ENCODE data around the gene FYB1.
"Not testable (repeated sequence)": the region's sequence is repeated elsewhere in the genome, so short reads cannot be mapped to it uniquely, and the experiment has no call there.

The FYB1 gene

GRCh38 chr5:39186722-39187539 is 32.4 kb downstream of the FYB1 start:
- no peak for DNase-seq (ENCODE audit: low read depth)

DNA sequence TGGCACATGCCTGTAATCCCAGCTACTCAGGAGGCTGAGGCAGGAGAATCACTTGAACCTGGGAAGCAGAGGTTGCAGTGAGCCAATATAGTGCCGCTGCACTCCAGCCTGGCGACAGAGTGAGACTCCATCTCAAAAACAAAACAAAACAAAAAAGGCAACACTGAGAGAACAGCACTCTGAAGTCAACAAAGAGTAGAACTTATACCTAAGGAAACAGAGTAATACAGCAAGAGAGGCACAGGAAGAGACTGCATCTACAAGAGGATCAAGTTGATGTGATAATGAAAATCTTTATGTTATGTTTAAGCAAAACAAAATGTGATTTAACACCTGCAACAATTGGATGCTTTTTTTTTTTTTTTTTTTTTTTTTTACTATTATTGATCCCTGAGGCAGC is 33.1 kb downstream of the FYB1 start:
- no peak for DNase-seq (ENCODE audit: low read depth)

- DNase-seq (ENCODE audit: low read depth), result no peak
Observed at GRCh38 chr5:39185761-39186160, 33.6 kb downstream of the FYB1 start.

DNA sequence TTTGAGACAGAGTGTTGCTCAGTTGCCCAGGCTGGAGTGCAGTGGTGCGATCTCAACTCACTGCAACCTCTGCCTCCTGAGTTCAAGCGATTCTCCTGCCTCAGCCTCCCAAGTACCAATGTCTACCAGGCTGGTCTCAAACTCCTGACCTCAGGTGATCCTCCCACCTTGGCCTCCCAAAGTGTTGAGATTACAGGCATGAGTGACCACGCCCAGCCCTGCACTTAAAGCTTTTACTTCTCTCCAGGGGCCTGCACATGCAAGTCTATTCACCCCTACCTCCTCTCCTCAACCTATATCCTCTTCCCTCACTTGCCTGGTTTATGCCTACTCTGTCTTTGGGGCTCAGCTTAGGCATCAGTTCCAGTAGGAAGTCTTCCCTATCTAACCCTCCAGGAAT is 39.8 kb downstream of the FYB1 start:
- not testable (repeated sequence) for DNase-seq (ENCODE audit: low read depth)

- DNase-seq (ENCODE audit: low read depth), result no peak
Observed at GRCh38 chr5:39178861-39179260, 40.5 kb downstream of the FYB1 start.

DNA sequence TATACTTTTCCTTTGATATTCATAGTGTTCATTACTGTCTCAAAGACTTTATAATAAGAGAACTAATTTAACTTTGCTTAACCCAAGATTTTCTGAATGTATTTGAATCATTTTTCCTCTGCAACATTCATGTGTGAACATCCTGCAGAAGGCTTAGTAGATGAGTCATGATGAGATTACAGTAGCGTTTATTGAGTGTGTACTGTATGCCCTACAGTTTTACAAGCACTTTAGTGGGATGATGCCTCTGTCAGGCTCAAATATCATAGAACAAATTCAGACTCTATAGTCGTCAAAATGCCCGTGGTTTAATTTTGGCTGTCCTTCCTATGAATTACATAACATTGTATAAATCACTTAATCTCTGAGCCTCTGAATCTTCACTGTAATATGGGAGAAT is 41.2 kb downstream of the FYB1 start:
- no peak for DNase-seq (ENCODE audit: low read depth)

GRCh38 chr5:39177631-39177964 is 41.8 kb downstream of the FYB1 start:
- no peak for DNase-seq (ENCODE audit: low read depth)

- no peak for DNase-seq (ENCODE audit: low read depth)
Observed at GRCh38 chr5:39176759-39177630, 42.4 kb downstream of the FYB1 start.

GRCh38 chr5:39175273-39175955 is 43.9 kb downstream of the FYB1 start:
- no peak for DNase-seq (ENCODE audit: low read depth)

GRCh38 chr5:39173069-39173468 is 46.3 kb downstream of the FYB1 start:
- DNase-seq (ENCODE audit: low read depth), result no peak

DNA sequence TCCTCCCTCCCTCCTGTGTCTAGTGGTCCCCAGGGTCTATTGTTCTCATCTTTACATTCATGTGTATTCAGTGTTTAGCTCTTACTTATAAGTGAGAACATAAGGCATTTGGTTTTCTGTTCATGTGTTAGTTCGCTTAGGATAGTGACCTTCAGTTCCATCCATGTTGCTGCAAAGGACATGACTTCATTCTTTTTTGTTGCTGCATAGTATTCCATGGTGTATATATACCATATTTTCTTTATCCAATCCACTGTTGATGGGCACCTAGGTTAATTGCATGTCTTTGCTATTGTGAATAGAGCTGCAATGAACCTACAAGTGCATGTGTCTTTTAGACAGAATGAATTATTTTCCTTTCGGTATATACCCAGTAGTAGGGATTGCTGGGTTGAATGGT is 46.8 kb downstream of the FYB1 start:
- no peak for DNase-seq (ENCODE audit: low read depth)

DNA sequence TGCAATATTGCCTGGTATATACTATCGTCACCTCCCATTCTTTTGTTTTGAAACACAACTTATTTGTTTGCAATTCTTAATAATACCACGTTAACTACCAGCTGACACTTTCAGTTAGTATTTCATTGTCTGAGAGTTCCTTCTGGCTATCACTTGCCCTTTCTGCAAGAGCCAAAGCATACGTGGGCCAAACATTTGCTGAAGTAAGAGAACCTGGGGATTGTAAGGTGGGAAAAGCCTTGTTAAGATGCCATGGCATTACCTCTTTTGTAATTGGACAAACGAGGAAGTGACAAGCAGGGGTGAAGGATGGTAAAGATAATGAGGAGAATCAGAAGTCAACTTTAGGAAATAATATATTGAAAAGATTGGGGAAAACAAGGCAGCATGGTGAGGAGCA is 47.7 kb downstream of the FYB1 start:
- DNase-seq (ENCODE audit: low read depth), result no peak

DNA sequence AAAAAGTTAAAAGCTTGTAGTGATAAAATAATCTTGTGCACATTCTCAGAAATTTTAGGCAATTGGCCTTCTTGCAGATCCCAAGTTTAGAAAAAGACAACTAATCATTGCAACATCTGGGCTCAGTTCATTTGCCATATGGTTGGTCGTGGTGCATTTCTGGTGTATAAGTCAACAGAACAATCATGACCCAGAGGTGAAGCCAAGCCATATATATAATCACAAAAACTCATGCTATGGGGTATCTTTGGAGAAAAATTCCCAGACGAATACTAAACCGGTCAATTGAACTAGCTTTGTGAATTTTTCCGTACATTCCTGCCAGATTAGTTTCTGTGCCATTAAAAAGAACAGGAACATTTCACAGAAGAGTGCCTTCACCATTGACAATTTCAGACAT is 50.3 kb downstream of the FYB1 start:
- no peak for DNase-seq (ENCODE audit: low read depth)

DNA sequence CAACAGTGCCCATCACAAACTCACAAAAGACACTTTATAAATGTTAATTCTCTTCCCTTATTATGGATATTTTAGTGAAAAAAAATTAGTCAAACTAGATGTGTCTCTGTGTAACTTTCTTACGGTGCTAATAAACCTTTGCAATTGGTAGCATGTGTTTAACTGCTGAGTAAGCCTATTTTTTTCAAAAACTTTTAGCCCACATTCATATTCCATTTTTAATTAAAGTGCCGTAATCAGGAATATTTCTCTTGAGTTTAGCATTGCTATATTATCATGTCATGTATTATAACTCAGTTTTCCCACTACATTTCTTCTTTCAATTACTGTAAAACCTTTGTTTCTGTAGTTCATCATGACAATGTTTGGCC is 51.4 kb downstream of the FYB1 start:
- DNase-seq (ENCODE audit: low read depth), result no peak

- no peak for DNase-seq (ENCODE audit: low read depth)
Observed at GRCh38 chr5:39167141-39167971, 52.0 kb downstream of the FYB1 start.

DNA sequence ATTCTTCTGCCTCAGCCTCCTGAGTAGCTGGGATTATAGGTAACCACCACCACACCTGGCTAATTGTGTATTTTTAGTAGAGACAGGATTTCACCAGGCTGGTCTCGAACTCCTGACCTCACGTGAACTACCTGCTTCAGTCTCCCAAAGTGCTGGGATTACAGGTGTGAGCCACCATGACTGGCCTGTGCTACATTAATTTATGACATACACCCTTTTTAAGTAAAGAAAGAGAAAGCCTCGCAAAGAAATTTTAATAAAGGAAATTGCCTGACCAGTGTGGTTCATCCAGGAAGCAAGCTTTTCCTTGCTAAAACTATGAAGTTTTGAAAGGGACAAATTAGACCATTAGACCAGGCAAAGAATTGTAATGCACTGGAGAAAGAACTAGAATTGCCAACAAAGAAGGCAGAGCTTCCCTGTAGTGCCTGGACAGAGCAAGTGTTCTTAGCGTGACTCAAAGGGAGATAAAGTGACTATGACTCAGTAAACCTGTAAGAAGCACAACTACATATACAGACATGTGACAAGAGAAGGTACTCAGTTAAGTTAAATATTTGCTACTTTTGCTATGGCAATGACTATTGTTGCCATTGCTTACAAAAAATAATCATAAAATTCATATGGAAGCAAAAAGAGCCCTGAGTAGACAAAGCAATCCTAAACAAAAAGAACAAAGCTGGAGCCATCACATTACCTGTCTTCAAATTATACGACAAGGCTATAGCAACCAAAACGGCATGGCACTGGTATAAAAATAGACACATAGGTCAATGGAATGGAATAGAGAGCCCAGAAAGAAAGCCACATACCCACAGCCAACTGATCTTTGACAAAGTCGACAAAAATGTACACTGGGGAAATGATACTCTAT is 54.6 kb downstream of the FYB1 start:
- DNase-seq (ENCODE audit: low read depth), result no peak

DNA sequence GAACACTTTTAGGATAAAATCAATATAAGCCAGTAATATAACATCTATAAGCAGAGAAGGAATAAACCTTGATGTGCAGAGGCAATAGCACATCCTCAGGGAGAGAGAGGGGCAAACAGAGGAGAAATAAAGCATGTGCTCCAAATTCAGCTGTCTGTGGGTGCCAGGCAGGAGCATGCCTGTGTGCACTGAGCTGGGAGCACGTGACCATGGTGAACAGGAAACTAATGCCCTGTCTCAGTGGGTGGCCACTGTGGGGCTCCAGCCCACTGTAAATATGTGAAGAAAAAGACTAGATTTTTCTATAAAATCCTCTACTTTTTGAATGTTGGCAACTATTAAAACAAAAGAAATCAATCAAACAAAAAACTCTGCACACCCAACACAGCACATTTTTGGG is 55.3 kb downstream of the FYB1 start:
- no peak for DNase-seq (ENCODE audit: low read depth)

DNA sequence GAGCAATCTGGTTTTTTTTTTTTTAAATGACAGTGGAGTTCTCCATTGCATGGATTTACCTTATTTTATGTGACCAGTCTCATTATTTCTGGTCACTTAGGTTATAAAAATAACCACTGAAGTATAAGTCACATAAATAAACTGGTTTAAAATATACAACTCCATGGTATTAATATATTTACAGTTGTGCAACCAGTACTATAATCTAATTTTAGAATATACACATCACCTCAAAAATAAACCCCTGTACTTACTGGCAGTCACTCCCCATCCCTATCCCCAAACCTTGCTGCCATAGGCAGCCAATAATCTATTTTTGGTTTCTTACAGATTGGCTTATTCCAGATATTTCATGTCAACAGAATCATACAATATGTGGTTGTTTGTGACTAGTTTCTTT is 57.8 kb downstream of the FYB1 start:
- DNase-seq (ENCODE audit: low read depth), result no peak

DNA sequence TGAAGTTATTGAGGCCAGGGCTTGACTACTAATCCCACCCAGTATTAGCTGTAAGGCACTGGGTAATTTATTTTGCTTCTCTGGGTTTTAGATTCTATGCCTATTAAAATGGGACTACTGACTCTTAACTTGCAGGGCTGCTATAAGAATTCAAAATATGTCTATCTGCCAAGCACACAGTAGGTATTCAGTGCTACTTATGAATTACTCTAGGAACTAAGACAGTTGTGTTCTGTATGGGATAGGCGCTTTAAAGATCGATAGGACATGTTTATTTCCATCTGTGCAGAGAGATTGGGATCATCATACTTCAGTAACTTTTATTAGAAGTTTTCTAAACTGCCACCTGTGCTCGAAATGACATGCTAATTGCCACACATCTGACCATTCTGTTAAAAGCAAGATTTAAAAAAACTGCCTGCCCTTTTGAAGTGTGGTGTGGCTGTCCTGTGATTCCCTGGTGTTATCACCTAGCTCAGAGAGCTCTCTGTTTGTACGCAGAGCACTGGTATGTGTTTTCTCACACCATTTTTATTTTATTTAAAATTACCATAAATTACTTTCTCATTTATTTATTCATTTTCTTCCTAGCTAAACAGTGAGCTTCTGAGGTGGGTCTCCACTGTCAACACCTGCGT is 58.7 kb downstream of the FYB1 start:
- DNase-seq (ENCODE audit: low read depth), result no peak

DNA sequence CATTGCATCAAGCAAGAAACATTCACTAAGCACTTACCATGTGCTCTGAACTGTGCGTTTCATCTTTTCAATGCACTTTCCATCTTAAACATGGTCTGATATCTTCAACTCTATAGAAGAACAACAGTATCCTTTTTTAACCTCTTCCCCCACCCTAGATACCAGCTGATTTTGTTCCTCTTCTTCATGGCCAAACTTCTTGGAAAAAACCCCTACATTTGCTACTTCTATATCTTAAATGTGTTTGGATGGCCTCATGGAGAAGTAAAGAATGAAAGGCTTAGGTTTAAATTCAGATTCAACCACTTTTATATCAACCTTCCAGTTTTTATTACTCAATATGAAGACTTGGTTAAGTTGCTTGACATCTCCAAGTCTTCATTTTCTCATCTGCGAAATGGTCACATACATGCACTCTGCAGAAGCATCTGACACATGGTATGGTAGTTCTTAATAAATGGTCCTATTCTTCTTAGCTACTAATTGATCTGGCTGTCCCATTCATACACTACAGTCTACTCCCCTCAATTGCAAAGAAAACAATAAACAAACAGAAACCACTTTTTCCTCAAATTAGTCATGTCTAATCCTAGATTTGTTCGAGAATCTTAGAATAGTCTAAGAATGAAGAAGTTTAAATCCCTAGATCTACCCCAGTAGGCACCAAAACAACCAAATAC is 59.4 kb downstream of the FYB1 start:
- DNase-seq (ENCODE audit: low read depth), result no peak

All from stimulated activated CD8-positive, alpha-beta memory T cell treated with anti-CD3 and anti-CD28 coated beads, Interleukin-15, amount 100 ng/mL, for 1 hour (primary cell).